Right cardiac atrium (tissue), 5 donors: ENCODE results near the gene ACAA2. TPM values are rescaled to one million over a fixed set of nuclear protein-coding genes. Genes with fewer than 3 reads are reported as not detected.
A peak's percentile ranks its signal among the peaks of the same experiment; 100 is the strongest.

ENCODE experiments used
- ATAC-seq, 2 donors: fragments of 200-7000 bp; cut with Tn5 transposase; one replicate each; pipeline versions ENCODE4 v1.8.0 to v1.9.1; 2020; ENCODE audit warnings: moderate library complexity in 2 of 2, mild to moderate bottlenecking in 1 of 2
- DNase-seq, 3 donors: peaks; one replicate each; pipeline ENCODE4 v3.0.0-alpha.2; 2020
- H3K27ac ChIP-seq: one replicate; pipeline ENCODE4 v1.5.1; 2013; ENCODE audit warnings: mild to moderate bottlenecking, low read length, control low read depth, moderate library complexity
- H3K27me3 ChIP-seq: one replicate; pipeline ENCODE4 v1.6.1; 2013; ENCODE audit not compliant: control insufficient read depth, insufficient read depth
- H3K4me1 ChIP-seq: one replicate; pipeline ENCODE4 v1.6.1; 2013; ENCODE audit warnings: low read length; ENCODE audit not compliant: control insufficient read depth, insufficient read depth
- H3K4me3 ChIP-seq: one replicate; pipeline ENCODE4 v1.5.1; 2013; ENCODE audit warnings: low read length, control low read depth
- H3K9me3 ChIP-seq: one replicate; pipeline ENCODE4 v1.6.1; 2013; ENCODE audit warnings: low read length; ENCODE audit not compliant: control insufficient read depth
- WGBS: extraction: QIAGEN DNeasy Blood & Tissue Kit; methylation state at CpG from one replicate; pipeline ENCODE4 v1.1.7; 2013; 5-methylcytosine and 5-hydroxymethylcytosine counted together
- intact Hi-C, 4 donors: fragments of 100-400 bp; cut with DNase I; formaldehyde crosslinking; loops; one replicate each; pipeline versions ENCODE4 v1.11.0 to v1.14.0; 2022 to 2023
- polyA plus RNA-seq: library from polyadenylated mRNA; stranded (reverse); fragments of 200-250 nt; gene quantifications from one replicate; pipeline ENCODE4 v1.2.3, GENCODE V29; 2013
- total RNA-seq, 4 donors: library from RNA; stranded (reverse); fragmentation: NEBNext Ultra II Directional; extraction: Animal tissue kit (Norgen Biotek cat#: 25700); gene quantifications; one replicate each; pipeline ENCODE4 v1.2.1, GENCODE V29; 2021
- donor health status: healthy with polysubstance abuse.
- donor health status: DM: no; HTN: yes; CAD: no.
- donor health status: DM: no; HTN: no; CAD: no.
- donor health status: DM: no; HTN: yes; CAD: no; lungs with severe emphysema.
- donor health status: DM: yes; HTN: yes; CAD: no.

The ACAA2 gene
- total and polyA plus RNA-seq, 5 donors: 95.8 to 146 (median 132) TPM

DNA sequence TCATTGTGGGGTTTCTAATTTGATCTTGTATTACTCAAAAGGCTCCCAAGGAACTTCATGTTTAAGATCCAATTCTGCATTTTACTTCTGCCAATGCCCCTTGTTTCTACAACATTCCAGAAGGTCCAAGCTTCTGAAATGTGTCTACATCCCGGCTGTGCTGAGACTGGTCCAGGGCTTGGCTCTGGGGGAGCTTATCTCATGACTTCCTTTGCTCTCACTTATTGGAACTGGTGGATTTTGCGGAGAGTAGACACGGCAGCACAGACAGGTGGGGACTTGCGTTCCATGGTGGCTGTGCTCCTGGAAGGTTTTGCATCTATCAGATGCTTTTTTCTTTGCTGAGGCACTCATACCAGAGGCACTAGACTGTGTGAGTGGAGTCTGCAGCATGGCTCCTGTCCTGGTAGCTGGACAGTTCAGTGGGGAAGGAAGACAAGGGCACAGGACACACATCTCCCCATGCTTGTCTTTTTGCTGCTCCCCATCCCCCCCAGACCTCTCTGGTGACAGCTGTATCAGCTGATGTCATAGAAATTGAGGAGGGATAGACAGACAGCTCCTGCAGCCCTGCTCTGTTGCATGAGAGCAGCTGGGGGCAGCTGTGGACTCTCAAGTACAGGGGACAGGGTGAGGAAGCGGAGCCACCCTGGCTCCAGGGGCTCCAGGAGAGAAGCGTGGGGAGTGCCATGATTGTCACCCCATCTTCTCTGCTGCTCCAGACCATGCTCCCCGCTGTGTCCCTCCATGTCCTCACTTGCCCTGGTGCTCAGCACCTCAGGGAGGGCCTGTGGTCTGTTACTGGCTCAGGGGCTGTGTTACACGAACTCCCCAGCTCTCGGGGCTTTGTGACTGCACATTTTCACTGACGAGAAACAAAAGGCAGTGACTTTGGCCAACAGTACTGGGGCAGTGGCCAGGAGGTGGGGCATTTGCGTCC, 46.0 kb downstream of the ACAA2 start:
- peak in 1 of 2 donors; percentile 61 for ATAC-seq
- Histone ChIP-seq H3K4me1 (no peaks in the 10 kb centered on the region), H3K27ac (no peak overlapping the region), H3K27me3 (no peaks in the 10 kb centered on the region), H3K9me3 (no peaks in the 10 kb centered on the region), H3K4me3 (no peak overlapping the region)
- intact Hi-C loops: loop anchor here in 1 of 4 donors (5.0 to 10.0 kb wide), 2 partner anchors 210 to 253 kb away; no protein-coding TSS in a partner anchor
- 48% methylated on average over 11 of the region's 11 CpGs for WGBS
- no peak for DNase-seq

DNA sequence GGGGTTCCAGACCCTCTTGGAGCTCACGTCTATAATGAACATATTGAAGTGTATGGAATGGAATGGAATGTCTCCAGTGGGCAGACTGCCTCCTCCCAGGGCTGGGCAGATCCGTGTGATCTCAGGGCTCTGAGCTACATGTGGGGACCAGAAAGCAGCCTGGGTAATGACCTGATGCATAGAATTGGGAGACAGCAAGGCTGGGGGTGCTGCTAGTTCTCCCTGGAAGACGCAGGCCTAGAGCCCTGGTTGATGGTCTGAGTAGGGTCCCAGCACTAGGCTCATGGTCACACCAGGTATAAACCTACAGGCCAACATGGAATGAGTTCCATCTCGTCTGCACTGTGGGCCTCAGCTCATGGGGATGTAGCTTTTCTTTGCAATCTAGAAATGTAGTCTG, 46.7 kb downstream of the ACAA2 start:
- Histone ChIP-seq H3K4me3 (no peak overlapping the region), H3K27me3 (no peaks in the 10 kb centered on the region), H3K27ac (no peak overlapping the region), H3K4me1 (no peaks in the 10 kb centered on the region), H3K9me3 (no peaks in the 10 kb centered on the region)
- WGBS: 83% methylated on average over 4 of the region's 4 CpGs
- no peak for ATAC-seq
- intact Hi-C loops: loop anchor here in 1 of 4 donors (5.0 to 10.0 kb wide), 2 partner anchors 209 to 252 kb away; no protein-coding TSS in a partner anchor
- DNase-seq: no peak

DNA sequence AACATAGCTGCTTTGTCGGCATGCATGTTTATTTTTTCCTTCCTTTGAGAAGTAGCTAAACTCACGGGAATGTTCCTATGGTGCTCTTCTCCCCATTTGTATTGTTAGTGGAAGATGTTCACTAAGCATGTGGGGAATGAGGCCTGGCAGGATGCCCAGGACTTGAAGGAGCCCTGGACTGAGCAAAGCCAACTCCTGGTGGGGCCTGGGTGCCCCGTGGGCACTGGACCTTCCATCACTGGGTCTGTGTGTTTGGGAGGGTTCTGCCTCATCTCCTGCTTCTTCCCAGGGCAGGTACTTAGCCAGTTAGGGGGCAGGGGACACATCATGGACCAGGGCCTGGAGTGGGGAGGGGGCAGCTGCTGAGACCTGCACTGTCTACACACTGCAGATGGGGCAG, 49.3 kb downstream of the ACAA2 start:
- 49% methylated on average over 3 of the region's 3 CpGs for WGBS
- Histone ChIP-seq H3K4me1 (no peaks in the 10 kb centered on the region), H3K27ac (no peak overlapping the region), H3K27me3 (no peaks in the 10 kb centered on the region), H3K4me3 (no peak overlapping the region), H3K9me3 (no peaks in the 10 kb centered on the region)
- DNase-seq (no peak), ATAC-seq (no peak)
- intact Hi-C loops: loop anchor here in 1 of 4 donors (10.0 kb wide), 1 partner anchor 249 kb away; no protein-coding TSS in a partner anchor

DNA sequence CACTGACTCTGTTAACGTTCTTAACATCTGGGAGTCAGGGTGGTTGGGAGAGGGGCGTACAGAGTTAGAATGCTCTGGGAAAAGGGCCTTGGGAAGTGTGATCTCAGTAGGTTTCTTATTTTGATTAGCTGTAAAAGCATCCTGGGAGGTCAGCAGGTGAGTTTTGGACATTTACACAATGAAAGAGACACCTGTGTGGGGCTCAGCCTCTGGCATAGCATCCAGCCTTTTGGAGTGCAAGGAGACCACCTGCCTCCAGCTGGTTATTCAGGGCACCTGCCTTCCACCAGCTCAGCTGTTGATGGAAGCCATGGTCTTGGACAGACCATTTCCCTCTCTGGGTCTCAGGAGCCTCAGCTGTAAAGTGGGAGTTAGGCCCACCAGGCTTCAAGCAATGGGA, 49.7 kb downstream of the ACAA2 start:
- Histone ChIP-seq H3K4me1 (no peaks in the 10 kb centered on the region), H3K9me3 (no peaks in the 10 kb centered on the region), H3K27ac (no peak overlapping the region), H3K4me3 (no peak overlapping the region), H3K27me3 (no peaks in the 10 kb centered on the region)
- intact Hi-C loops: loop anchor here in 1 of 4 donors (10.0 kb wide), 1 partner anchor 249 kb away; no protein-coding TSS in a partner anchor
- ATAC-seq: no peak
- no peak for DNase-seq
- 89% methylated on average over 2 of the region's 2 CpGs for WGBS

DNA sequence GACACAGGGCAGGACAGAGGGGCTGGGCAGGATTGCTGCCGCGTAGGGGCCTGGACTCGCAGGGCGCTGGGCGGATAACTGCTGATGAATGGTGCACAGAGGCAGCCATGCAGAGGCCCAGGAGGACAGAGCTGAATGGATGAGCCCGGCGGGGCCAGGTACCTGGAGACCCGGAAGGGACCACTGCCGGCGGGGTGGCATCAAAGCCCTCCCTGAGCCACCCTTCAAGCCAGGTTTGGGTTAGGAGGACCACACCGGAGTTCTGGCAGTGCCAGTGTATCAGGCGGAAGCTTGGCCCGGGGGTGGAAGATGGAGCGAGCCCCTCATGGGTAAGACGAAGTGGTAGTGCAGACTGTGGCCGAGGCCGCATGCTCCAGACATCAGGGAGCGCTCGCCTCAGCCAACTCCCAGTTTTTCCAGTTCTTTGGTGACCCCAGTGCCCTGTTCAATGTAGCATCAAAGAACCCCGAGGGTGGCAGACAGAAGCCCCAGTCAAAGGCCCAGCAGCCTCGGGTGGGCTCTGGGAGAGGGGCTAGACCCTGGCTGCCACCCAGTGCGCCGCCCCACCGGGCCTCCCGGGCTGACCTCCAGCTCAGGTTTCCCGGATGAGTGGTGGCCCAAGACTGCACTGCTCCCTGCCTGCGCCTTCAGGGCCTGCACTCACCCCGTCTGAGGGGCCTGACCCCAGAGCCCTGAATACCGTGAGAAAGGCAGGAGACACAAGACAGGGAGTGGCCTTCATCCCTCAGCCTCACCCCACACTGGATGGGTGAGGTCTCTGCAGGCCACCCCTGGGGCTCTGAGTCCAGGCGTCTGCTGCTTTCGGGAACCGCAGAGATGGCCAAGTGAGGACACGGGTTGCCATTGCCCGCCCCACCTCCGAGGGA, 50.9 kb downstream of the ACAA2 start:
- no peak for DNase-seq
- Histone ChIP-seq H3K27me3 (no peaks in the 10 kb centered on the region), H3K4me3 (no peak overlapping the region), H3K9me3 (no peaks in the 10 kb centered on the region), H3K27ac (no peak overlapping the region), H3K4me1 (no peaks in the 10 kb centered on the region)
- no peak for ATAC-seq
- intact Hi-C loops: loop anchor here in 1 of 4 donors (10.0 kb wide), 1 partner anchor 248 kb away; no protein-coding TSS in a partner anchor
- 90% methylated on average over 35 of the region's 35 CpGs for WGBS

DNA sequence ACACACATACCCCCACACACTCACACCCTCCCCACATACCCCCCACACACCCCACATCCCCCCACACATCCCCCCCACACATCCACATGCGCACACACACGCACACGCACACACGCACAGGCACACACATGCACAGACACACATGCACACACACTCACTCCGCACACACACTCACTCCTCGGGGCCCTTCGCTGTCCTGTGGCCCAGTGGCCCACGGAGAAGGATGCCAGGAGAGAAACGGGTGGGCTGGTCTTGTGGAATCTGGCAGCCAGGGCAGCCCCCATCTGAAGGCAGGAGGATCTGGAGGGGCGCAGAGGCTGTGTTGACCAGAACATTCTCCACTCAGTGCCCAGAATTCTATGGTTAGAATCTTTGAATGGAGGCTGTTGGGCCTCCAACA, 51.6 kb downstream of the ACAA2 start:
- 82% methylated on average over 10 of the region's 10 CpGs for WGBS
- no peak for ATAC-seq
- intact Hi-C loops: loop anchor here in 1 of 4 donors (10.0 kb wide), 1 partner anchor 247 kb away; no protein-coding TSS in a partner anchor

DNA sequence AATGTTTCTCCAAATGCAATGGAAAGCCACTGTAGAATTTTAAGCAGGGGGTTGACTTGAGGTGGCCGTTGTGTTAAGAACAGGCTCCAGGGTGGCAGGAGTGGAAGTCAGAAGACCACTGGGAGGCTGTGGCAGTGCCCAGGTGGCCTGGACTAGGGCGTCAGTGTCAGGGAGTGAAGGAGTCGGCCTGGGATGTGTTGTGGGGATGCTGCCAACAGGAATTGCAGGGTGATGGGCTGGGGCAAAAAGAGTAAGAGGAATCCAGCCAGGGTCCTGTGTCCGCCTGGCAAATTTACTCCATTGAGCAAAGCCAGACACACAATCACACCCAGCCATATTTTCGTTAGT, 55.1 kb downstream of the ACAA2 start:
- no peak for ATAC-seq
- WGBS: 87% methylated on average over 5 of the region's 5 CpGs
- intact Hi-C loops: no loop called here

More for the DNA sequence above, 51.6 kb downstream of the ACAA2 start:
- Histone ChIP-seq H3K4me3 (no peak overlapping the region), H3K9me3 (no peaks in the 10 kb centered on the region), H3K4me1 (no peaks in the 10 kb centered on the region), H3K27ac (no peak overlapping the region), H3K27me3 (no peaks in the 10 kb centered on the region)
- DNase-seq: no peak

DNA sequence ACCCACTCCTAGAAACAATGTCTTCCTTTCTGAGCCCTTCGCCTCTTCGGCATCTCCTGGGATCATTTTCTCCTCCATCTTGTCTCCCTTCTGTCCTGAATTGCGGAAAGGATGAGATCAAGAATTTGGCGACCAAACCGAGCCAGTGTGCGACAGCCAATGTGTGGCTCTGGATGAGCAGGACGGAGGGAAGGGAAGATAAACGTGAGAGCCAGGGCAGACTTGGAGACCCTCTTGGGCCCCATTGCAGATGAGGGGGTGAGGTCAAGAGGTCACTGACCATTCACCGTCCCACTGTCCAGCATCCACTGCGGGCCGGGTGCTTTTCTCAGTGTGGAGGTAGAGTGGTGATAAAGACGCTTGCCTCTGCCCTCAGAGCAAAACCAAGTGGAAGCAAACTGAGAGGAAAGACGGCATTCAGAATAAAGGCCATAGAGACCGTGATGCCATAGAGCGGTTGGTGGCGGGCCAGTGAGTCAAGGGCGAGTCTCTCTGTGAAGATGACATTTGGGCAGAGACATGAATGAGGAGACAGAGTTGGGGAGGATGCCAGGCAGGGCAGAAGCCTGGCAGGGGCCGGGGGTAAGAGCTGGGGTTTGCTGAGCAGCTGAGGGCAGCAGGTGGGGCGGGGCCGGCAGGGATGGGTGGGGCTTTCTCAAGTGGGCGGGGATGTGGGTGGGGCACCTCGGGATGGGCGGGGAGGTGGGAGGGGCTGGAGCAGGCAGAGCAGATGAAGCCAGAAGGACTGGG, 55.6 kb downstream of the ACAA2 start:
- no peaks in the 10 kb centered on the region for H3K9me3 ChIP-seq
- no peak overlapping the region for H3K27ac ChIP-seq
- DNase-seq (no peak), ATAC-seq (no peak)
- no peak overlapping the region for H3K4me3 ChIP-seq
- H3K4me1 ChIP-seq: no peaks in the 10 kb centered on the region
- intact Hi-C loops: no loop called here
- peaks cover 2% of the 10 kb centered on the region for H3K27me3 ChIP-seq
- WGBS: 83% methylated on average over 23 of the region's 23 CpGs

More for the DNA sequence above, 55.1 kb downstream of the ACAA2 start:
- no peaks in the 10 kb centered on the region for H3K4me1 ChIP-seq
- no peaks in the 10 kb centered on the region for H3K9me3 ChIP-seq
- DNase-seq: no peak
- peaks cover 2% of the 10 kb centered on the region for H3K27me3 ChIP-seq
- no peak overlapping the region for H3K27ac ChIP-seq
- no peak overlapping the region for H3K4me3 ChIP-seq

DNA sequence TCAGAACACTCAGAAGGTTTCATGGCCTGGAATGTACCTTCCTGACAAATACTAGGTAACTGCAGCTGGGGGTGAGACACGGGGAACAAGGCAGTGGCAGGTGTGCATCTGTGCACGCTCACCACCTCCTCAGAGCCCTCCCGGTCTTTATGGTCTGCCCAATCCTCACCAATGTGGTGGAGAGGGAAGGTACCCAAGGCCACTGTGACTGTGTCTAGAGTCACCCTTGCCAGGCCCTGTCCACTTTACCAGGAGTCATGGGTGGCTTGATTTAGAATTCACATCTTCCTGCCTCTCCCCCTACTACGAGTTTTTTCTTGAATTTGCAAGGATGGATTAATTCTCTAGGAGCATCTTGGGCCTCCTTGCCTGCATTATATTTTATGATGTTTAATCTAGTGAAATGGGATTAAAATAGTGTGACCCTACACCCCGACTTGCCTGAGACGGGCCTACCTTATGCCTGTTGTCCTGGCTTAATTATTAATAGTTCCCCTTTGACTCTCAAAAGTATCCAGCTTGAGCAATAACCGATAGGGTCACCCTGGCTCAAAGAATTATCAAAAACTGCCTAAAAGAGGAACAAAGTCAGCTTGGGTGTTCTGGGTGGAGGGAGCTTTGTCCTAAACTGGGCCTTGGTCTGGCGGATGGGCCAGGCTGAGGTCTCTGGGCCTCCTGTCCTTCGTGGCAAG, 56.5 kb downstream of the ACAA2 start:
- 85% methylated on average over 9 of the region's 9 CpGs for WGBS
- Histone ChIP-seq H3K4me1 (no peaks in the 10 kb centered on the region), H3K27me3 (peaks cover 2% of the 10 kb centered on the region), H3K4me3 (no peak overlapping the region), H3K27ac (no peak overlapping the region), H3K9me3 (no peaks in the 10 kb centered on the region)
- no peak for DNase-seq
- ATAC-seq: no peak
- intact Hi-C loops: no loop called here

DNA sequence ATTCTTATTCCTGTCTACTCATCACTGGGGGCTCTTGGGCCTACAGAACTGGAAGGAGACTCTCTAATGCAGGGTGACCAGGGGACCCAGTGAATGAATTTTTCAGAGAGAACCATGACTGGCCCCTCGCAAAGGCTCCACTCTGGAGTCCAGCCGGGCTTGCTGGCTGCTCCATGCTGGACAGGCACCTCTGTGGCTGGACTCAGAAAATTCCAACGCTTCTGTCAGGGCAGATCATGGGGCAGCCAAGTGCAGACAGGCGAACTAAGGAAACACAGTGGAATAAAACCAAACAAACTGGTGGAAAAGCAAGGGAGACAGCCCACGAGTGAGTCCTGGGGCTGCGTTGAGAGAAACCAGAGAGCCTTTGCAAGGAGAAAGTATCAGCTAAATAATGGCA, 57.2 kb downstream of the ACAA2 start:
- H3K27me3 ChIP-seq: peaks cover 2% of the 10 kb centered on the region
- 72% methylated on average over 6 of the region's 6 CpGs for WGBS
- H3K27ac ChIP-seq: no peak overlapping the region
- ATAC-seq (no peak), DNase-seq (no peak)
- no peaks in the 10 kb centered on the region for H3K4me1 ChIP-seq
- H3K4me3 ChIP-seq: no peak overlapping the region
- H3K9me3 ChIP-seq: no peaks in the 10 kb centered on the region
- intact Hi-C loops: no loop called here
